Measurements from ENCODE around the gene ZNF44. TPM values are rescaled to one million over a fixed set of nuclear protein-coding genes. Genes with fewer than 3 reads are reported as not detected.

ZNF44 gene
- total RNA-seq, 1 experiment from 2014 or later, result 4.8 TPM

DNA sequence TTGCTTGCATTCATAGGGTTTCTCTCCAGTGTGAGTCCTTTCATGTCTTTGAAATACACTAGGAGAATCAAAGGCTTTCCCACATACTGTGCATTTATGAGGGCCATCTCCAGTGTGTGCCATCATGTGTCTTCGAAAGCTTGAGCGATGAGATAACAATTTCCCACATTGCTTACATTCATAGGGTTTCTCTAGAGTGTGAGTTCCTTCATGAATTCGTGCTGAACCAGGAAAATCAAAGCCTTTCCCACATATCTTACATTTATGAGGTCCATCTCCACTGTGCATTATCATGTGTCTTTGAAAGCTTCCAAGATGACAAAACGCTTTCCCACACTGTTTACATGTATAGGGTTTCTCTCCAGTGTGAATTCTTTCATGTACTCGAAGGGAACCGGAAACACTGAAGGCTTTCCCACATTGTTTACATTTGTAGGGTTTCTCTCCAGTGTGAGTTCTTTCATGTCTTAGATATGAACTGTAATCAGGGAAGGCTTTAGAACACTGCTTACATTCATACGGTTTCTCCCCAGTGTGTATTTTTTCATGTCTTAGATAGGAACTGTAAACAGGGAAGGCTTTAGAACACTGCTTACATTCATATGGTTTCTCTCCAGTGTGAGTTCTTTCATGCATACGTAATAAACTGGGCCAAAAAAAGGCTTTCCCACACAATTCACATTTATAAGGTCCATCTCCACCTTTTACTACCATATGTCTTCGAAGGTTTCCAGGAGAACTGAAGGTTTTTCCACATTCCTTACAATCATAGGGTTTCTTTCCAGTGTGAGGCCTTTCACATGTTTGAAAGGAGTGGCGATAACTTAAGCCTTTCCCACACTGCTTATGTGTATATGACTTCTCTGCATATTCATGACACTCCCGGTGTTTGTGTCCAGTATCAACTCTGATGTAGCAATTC, 21.4 kb downstream of the ZNF44 start:
- H3K36me3 Mint-ChIP-seq, result peaks cover 84% of the 10 kb centered on the region
- DNase-seq (ENCODE audit: low spot score), result no peak
- H3K27ac Mint-ChIP-seq, result no peak overlapping the region
- H3K4me1 Mint-ChIP-seq, result no peaks in the 10 kb centered on the region
- no peak for TF ChIP-seq ZNF396 (CRISPR knock-in tag; IDR thresholded peaks at IDR 0.05; ENCODE audit: borderline replicate concordance)
- TF ChIP-seq TCF7 (CRISPR knock-in tag; IDR thresholded peaks at IDR 0.05; ENCODE audit: low read depth), result no peak
- TF ChIP-seq ETV6 (CRISPR knock-in tag; IDR thresholded peaks at IDR 0.05), result no peak
- no peak for TF ChIP-seq ZBTB43 (CRISPR knock-in tag; IDR thresholded peaks at IDR 0.05)
- TF ChIP-seq, protein P1, sequence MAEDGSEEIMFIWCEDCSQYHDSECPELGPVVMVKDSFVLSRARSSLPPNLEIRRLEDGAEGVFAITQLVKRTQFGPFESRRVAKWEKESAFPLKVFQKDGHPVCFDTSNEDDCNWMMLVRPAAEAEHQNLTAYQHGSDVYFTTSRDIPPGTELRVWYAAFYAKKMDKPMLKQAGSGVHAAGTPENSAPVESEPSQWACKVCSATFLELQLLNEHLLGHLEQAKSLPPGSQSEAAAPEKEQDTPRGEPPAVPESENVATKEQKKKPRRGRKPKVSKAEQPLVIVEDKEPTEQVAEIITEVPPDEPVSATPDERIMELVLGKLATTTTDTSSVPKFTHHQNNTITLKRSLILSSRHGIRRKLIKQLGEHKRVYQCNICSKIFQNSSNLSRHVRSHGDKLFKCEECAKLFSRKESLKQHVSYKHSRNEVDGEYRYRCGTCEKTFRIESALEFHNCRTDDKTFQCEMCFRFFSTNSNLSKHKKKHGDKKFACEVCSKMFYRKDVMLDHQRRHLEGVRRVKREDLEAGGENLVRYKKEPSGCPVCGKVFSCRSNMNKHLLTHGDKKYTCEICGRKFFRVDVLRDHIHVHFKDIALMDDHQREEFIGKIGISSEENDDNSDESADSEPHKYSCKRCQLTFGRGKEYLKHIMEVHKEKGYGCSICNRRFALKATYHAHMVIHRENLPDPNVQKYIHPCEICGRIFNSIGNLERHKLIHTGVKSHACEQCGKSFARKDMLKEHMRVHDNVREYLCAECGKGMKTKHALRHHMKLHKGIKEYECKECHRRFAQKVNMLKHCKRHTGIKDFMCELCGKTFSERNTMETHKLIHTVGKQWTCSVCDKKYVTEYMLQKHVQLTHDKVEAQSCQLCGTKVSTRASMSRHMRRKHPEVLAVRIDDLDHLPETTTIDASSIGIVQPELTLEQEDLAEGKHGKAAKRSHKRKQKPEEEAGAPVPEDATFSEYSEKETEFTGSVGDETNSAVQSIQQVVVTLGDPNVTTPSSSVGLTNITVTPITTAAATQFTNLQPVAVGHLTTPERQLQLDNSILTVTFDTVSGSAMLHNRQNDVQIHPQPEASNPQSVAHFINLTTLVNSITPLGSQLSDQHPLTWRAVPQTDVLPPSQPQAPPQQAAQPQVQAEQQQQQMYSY (CRISPR knock-in tag; IDR thresholded peaks at IDR 0.05), result no peak
- TF ChIP-seq, protein P2, sequence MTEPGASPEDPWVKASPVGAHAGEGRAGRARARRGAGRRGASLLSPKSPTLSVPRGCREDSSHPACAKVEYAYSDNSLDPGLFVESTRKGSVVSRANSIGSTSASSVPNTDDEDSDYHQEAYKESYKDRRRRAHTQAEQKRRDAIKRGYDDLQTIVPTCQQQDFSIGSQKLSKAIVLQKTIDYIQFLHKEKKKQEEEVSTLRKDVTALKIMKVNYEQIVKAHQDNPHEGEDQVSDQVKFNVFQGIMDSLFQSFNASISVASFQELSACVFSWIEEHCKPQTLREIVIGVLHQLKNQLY (CRISPR knock-in tag; IDR thresholded peaks at IDR 0.05), result no peak
- TF ChIP-seq ZNF317 (CRISPR knock-in tag; IDR thresholded peaks at IDR 0.05; ENCODE audit: borderline replicate concordance, low read depth), result no peak
- TF ChIP-seq TEAD1 (CRISPR knock-in tag; IDR thresholded peaks at IDR 0.05), result no peak
- no peak for TF ChIP-seq ZMAT4 (CRISPR knock-in tag; IDR thresholded peaks at IDR 0.05)
- TF ChIP-seq FOXP1 (CRISPR knock-in tag; IDR thresholded peaks at IDR 0.05; ENCODE audit: borderline replicate concordance), result no peak
- TF ChIP-seq NR3C1 (CRISPR knock-in tag; conservative IDR thresholded peaks at IDR 0.05; ENCODE audit: low read depth), result no peak
- TF ChIP-seq ZNF532 (CRISPR knock-in tag; IDR thresholded peaks at IDR 0.05; ENCODE audit: borderline replicate concordance), result no peak
- no peak for TF ChIP-seq ATF3 (CRISPR knock-in tag; conservative IDR thresholded peaks at IDR 0.05)
- TF ChIP-seq ZBTB21 (CRISPR knock-in tag; IDR thresholded peaks at IDR 0.05; ENCODE audit: borderline replicate concordance), result no peak
- no peak for ATAC-seq
- peaks cover 79% of the 10 kb centered on the region for H3K9me3 Mint-ChIP-seq
- POLR2A ChIA-PET, result no interaction called here
- no peaks in the 10 kb centered on the region for H3K27me3 Mint-ChIP-seq (ENCODE audit: low read depth)
- CTCF ChIA-PET, result no interaction called here
- H3K4me3 Mint-ChIP-seq, result no peak overlapping the region
